HG03066 (cell line): Measurements from ENCODE around the gene MON1A.
"Not testable (repeated sequence)": the region's sequence is repeated elsewhere in the genome, so short reads cannot be mapped to it uniquely, and the experiment has no call there.

Source experiments
- ATAC-seq: cut with Tn5 transposase; IDR thresholded peaks from one replicate; pipeline ENCODE4 v1.9.1; 2021; ENCODE audit warnings: low read depth; ENCODE audit not compliant: unreplicated experiment

Gene MON1A, protein sequence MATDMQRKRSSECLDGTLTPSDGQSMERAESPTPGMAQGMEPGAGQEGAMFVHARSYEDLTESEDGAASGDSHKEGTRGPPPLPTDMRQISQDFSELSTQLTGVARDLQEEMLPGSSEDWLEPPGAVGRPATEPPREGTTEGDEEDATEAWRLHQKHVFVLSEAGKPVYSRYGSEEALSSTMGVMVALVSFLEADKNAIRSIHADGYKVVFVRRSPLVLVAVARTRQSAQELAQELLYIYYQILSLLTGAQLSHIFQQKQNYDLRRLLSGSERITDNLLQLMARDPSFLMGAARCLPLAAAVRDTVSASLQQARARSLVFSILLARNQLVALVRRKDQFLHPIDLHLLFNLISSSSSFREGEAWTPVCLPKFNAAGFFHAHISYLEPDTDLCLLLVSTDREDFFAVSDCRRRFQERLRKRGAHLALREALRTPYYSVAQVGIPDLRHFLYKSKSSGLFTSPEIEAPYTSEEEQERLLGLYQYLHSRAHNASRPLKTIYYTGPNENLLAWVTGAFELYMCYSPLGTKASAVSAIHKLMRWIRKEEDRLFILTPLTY

DNA sequence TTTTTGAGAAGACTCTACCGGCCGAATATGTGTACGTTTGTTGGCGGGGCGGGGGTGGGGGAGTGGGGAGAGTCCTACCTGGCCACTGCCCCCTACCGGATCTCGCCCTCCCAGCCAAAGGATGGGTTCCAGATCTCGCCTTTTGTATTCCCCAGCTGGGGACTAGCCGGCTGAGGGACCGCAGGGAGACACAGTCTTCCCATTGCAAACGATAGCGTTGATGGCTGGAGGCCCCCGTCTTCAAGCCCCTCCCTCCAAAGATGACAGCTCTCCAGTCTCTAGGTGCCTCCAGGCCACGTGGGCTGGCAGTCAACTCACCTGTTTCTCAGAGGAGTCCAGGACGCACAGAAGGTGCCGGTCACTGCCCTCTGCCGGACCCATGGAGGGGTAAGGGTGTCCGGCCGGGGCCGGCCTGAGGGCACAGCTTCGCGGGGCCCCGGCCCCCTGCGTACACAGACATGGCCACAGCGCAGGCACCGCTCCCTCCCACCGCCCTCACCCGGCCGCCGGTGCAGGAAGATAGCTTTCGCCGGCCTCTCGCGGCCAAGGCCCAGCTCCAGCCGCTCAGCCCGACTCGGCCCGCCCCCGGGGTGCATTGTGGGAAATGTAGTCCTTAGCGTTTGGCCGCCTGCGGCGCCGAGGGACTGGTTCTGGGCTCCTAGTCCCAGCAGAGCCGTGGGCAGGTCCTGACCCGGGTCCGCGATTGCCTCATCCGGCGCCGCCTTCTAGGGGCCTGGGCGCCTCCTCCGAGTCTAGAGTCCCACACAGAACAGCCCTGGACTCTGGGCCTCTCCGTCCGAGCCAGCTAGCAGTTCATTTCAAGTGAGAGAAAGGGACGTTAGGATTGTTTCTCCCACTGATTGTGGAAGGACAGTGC, at the start of gene MON1A:
Gene MON1A (minus strand): TSS at position 521 of the 877 bp plus-strand sequence. CDS start 16,465 bp downstream, outside the sequence.
- peak; percentile 87 for ATAC-seq

DNA sequence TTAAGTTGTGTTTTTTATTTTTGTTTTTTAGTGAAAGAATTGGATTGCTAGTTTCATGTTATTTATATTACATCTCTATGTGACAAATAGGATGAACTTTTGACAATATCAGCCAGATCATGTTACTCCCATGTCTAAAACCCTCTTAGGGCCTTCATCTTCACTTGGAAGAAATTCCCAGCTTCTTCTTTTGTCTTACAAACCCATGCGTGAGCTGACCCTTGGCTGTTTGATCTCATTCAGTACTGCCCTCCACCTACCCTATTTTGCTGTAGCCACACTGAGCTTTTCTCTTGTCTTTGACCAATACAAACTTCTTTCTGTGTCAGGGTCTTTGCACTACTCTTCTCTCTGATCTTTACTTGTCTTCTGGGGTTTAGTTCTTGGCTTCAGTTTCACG, 47.3 kb upstream of the MON1A start:
- no peak for ATAC-seq

DNA sequence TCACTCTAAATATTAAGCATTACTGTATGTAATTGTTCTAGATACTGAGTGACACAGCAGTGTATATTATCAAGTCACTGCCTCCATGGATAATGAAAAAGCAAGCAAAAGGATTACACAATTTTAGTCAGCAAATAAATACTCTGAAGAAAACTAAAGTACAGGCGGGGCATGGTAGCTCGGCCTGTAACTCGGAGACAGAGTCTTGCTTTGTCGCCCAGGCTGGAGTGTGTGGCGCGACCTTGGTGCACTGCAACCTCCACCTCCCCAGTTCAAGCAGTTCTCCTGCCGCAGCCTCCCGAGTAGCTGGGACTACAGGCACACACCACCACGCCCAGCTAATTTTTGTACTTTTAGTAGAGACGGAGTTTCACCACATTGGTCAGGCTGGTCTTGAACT, 43.0 kb upstream of the MON1A start:
- ATAC-seq: no peak

DNA sequence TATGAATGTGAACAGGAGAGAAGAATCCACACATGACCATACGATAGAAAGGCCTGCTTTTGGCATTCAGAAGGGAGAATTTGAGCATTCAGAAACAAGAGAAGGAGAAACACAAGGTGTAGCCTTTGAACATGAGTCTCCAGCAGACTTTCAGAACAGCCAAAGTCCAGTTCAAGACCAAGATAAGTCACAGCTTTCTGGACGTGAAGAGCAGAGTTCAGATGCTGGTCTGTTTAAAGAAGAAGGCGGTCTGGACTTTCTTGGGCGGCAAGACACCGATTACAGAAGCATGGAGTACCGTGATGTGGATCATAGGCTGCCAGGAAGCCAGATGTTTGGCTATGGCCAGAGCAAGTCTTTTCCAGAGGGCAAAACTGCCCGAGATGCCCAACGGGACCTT, 38.7 kb upstream of the MON1A start:
- no peak for ATAC-seq

DNA sequence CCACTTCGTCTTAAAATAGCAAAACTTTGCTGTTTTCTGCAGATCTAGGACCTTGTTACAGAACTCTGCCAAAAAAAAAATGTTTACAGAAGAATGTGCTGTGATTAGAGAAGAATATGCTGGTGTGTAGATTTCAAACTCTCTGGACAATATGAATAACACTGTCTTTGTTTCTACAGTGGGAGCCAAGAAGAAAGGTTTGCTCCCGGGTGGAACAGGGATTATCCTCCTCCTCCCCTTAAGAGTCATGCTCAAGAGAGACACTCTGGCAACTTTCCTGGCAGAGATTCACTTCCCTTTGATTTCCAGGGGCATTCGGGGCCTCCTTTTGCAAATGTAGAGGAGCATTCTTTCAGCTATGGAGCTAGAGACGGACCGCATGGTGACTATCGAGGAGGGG, 37.7 kb upstream of the MON1A start:
- no peak for ATAC-seq

DNA sequence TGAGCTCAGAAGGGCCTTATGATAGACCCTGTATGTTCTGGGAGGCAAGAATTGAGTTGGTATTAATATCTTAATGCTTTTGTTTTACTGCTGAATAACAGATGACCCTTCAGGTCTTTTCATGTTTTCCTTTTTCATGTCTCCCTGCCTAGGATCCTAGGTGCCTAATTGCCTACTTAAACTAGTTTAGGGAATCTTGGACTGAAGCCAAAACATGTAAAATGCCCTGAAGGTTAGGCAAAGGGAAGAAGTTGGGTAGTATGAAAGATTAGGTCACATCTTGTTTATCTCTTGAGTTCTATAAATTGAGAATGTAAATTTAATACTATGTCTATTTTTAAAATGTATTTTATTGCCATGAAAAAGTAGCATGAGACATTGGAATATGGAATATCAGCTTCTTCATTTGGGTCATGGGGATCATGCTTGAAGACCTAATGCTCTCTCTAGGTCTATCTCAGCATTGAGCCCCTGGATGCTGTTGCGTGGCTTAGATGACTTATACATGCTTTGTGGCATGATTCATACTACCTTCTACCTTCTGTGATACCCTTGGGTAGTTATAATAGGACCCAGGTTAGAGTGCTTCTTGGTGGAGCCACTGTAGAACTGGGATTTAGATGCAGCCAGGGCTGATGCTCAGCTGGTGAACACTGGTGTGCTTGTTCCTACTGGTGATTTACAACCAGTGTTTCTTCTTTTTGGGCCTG, 36.8 kb upstream of the MON1A start:
- no peak for ATAC-seq

DNA sequence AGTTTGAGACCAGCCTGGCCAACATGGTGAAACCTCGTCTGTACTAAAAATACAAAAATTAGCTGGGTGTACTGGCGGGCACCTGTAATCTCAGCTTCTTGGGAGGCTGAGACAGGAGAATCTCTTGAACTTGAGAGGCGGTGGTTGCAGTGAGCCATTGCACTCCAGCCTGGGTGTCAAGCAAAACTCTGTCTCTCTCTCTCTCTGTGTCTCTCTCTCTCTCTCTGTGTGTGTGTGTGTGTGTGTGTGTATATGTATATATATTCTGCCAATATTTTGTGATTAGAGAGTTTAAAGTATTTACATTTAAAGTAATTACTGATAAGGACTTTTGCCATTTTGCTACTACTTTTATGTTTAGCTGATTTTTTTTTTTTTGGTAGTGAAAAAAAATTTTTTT, 26.0 kb upstream of the MON1A start:
- no peak for ATAC-seq

DNA sequence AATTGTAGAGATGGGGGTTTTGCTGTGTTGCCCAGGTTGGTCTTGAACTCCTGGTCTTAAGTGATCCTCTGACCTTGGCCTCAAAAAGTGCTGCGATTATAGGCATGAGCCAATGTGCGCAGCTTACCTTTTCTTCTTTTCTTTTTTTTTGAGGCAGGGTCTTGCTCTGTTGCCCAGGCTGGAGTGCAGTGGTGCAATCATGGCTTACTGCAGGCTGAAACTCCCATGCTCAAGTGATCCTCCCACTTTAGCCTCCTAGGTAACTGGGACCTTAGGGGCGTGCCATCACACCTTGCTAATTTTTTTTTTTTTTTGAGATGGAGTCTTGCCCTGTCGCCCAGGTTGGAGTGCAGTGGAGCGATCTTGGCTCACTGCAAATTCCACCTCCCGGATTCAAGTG, 23.3 kb upstream of the MON1A start:
- ATAC-seq: no peak

DNA sequence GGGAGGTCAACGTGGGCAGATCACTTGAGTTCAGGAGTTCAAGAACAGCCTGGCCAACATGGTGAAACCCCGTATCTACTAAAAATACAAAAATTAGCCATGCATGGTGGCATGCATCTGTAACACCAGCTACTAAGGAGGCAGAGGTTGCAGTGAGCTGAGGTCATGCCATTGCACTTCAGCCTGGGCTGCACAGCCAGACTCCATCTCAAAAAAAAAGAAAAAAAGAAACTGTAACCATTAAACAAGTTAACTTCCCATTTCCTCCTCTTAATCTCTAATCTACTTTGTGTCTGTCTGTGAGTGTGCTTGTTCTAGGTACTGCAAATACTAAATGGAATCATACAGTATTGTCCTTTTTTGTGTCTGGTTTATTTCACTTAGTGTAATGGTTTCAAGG, 13.0 kb upstream of the MON1A start:
- ATAC-seq: no peak

DNA sequence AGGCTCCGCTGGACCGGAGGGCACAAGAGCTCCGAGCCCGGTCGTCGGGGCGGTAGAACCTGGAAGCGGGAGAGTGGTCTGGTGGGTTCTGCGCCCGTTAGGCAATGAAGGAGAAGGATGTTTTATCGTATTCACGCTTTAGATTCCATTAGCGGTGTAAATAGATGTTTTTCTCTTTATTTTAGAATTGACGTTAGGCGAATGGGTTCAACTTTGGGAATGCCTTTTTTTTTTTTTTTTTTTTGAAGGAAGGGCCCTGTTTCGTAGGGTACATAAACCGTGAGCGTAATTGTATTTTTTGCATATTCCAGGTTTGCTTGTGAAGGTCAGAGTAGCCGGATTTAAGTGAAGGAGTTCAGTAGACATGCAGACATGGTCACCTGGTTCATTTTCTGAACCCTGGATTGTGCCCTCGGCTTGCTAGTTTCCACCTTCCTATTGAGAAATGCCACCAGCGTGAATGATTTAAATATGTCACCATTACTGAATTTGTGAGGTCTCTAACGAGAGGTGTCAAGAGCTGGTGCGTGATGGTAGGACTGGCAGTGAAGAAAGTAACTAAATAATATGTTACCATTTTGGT, 11.1 kb upstream of the MON1A start:
- no peak for ATAC-seq

DNA sequence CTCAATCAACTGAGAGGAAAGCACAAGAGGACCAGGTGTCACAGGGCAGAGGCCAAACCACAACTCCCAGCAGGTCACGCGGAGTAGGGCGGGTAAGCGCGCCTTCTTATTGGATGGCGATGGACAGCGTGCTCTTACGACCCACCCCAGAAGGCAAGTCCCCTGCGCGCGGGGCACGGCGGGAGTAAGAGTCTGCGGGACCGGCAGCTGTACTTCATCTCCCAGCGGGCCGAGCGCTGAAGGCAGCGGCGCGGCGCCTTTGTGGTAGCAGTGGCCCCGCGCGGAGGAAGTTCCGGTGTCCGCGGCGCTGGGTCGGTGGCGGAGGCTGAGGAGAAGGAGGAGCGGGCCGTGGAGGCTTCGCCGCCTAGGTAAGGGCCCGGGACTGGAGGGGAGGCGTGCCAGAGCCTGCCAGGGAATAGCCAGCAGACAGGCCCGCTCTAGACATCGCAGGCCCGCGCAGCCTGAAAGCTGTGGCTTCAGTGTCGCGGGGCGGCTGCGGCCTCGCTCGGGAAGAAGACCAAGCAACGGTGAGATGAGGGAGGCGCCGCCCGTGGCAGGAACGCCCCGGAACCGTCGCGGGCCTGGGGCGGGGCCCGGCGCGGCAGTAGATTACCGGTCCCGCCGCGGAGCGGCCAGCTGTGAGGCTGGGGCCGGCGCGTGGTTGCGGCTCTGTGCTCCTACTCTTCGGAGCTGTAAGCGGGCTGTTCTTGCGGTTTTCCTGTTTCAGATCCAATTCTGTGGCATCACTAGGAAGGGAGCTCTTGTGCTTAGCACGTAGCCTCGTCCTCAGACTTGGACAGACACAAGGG, 10.5 kb upstream of the MON1A start, which contains the start of gene RBM6:
Gene RBM6 (plus strand): TSS at position 293 of the 809 bp plus-strand sequence. CDS start 22,492 bp downstream, outside the sequence.
- peak; percentile 92 for ATAC-seq

DNA sequence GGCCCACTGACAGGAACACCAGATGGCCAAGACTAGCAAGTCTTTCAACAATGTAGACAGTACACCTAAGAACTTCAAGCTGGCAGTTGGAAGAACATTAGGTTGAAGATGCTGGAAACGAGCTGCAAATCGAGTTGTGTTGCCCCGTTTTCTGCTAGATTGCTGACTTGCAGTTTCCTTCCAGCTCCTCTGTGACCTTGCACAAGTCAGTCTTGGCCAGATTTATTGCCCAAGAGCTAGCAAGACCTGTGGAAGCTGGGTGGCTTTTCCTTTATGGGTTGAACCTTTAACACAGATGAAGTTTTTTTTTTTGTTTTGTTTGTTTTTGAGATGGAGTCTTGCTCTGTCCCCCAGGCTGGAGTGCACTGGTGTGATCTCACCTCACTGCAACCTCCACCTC, 7.5 kb upstream of the MON1A start:
- no peak for ATAC-seq

DNA sequence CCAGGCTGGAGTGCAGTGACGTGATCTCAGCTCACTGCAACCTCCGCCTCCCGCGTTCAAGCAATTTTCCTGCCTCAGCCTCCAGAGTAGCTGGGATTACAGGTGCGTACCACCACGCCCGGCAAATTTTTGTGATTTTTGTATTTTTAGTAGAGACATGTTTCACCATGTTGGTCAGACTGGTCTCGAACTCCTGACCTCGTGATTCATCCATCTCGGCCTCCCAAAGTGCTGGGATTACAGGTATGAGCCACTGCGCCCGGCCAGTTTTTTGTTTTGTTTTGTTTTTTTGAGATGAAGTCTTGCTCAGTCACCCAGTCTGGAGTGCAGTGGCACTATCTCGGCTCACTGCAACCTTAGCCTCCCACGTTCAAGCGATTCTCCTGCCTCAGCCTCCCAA, 2.7 kb upstream of the MON1A start:
- ATAC-seq: not testable (repeated sequence)

DNA sequence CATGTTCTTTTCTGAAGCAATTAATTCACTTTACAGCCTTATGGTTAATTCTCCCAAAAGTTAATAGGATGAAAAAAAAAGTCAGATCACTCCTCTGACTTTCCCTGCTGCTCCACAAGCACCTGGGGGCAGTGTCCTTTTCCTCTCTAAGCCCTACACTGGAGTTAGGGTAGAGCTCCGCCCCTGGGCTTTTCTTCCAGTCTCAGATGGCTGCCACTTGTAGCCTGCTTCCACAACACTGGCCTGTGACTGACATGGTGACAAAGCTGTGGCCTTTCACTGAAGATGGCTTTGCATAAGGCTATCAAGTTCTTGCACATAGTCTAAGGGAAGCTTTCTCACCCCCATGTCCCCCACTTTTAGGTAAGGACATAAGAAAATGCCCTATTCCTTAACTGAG, 1.3 kb upstream of the MON1A start:
- no peak for ATAC-seq

DNA sequence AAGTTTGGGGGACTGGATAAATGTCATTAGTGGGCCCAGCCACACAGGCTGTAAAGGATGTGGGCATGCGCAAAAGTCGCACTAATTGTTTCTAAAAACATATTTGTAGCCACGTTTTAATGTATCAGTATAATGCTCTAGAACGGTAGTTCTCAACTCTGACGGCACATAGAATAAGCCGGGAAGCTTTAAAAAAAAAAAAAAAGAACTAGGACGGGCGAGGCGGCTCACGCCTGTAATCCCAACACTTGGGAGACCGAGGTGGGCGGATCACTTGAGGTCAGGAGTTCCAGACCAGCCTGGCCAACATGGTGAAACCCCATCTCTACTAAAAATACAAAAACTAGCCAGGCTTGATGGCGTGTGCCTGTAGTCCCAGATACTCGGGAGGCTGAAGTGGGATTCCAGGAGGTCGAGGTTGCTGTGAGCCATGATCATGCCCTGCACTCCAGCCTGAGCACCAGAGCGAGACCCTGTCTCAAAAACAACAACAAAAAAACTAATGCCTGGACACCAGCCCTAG, 618 bp upstream of the MON1A start:
- ATAC-seq: no peak

DNA sequence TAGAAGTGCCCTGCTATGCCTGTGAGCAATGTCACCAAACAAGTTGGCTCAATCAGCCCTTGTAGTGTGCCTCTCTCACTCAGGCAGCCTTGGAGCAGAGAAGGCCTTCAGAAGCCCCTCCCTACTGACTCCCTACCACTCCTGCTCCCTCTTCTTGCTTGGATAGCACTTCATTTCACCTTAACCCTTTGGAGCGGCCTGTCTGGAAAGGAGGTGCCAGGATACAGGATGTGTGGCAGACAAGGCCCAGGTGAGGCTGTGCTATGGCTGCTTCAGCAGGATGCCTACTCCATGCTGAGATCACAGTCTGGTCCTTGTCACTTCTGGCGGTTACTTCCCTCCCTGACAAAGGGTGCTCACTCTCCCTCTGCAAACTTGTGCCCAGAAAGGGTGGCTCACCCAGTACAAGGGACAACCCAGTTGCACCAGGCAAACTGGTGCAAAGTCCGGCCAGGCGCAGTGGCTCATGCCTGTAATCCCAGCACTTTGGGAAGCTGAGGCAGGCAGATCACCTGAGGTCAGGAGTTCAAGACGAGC, 1.1 kb downstream of the MON1A start:
- no peak for ATAC-seq

DNA sequence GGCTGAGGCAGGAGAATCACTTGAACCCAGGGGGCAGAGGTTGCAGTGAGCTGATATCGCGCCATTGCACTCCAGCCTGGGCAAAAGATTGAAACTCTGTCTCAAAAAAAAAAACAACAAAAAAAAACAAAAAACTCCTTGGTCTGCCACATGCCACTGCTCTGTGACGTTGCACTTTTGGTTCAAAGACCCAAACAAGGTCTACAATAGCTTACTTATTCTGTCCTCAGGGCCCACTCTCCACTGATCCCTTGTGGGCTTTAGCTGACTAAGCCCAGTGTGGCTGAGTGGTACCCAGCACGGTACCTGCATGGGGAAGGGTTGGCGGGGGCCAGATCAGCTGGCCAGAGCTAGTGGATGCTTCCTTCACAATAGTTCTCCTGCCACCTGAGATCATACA, 1.8 kb downstream of the MON1A start:
- ATAC-seq: no peak

DNA sequence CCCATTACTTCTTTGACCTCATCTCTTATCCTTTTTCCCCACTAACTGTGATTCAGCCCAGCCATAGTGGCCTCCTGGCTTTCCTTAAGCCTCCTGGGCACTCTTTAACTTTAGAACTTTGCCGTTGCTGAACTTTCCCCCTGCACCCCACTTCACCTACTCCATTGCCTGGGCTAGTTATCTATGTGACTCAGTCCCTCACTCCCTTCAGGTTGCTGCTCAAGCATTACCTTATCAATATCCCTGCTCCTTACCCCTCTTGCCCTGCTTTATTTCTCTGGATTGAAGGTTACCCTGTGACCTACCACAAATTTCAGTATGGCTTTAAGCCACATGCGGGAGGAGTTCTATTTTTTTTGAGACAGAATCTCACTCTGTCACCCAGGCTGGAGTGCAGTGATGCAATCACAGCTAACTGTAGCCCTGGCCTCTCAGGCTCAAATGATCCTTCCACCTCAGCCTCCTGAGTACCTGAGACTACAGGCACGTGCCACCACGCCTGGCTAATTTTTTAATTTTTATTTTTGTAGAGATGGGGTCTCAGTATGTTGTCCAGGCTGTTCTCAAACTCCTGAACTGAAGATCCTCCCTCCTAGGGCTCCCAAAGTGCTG, 3.4 kb downstream of the MON1A start:
- no peak for ATAC-seq

DNA sequence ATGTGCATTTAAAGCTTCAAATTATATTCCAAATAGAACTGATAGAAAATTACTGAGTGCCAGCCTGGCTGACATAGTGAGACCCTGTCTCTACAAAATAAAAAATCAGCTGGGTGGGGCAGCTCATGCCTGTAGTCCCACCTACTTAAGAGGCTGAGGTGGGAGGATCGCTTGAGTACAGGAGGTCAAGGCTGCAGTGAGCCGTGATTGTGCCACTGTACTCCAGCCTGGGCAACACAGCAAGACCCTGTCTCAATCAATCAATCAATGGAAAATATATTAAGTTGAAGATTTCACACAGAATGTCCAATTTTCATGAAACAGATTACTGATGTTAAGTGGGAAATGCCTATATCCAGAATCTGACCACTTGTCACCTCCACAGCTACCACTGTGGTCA, 4.1 kb downstream of the MON1A start:
- ATAC-seq: no peak
